ENCODE measurements around the gene CEP152. TPM values are rescaled to one million over a fixed set of nuclear protein-coding genes. Genes with fewer than 3 reads are reported as not detected.

CEP152 gene
- total RNA-seq, 6 experiments from 2014 or later: 0.93 to 40.3 (median 2.0) TPM

- TF ChIP-seq CTCF (IDR thresholded peaks at IDR 0.05) (no peak), POLR2A (IDR thresholded peaks at IDR 0.05) (no peak)
These were observed 91.2 kb downstream of the CEP152 start for GRCh38 chr15:48719668-48720067.

GRCh38 chr15:48718646-48719045, 92.2 kb downstream of the CEP152 start:
- Histone ChIP-seq H3K27ac (no peak overlapping the region), H3K36me3 (no peaks in the 10 kb centered on the region), H3K4me3 (no peak overlapping the region), H3K4me1 (no peaks in the 10 kb centered on the region), H3K9me3 (no peaks in the 10 kb centered on the region), H3K27me3 (no peaks in the 10 kb centered on the region)
- no peak for ATAC-seq
- no peak for DNase-seq
- no peak for TF ChIP-seq CTCF (IDR thresholded peaks at IDR 0.05)
- TF ChIP-seq POLR2A (IDR thresholded peaks at IDR 0.05): no peak
- intact Hi-C loops (cut with DNase I): no loop called here
- WGBS (ENCODE audit: insufficient coverage, low coverage, low lambda C conversion rate, missing lambda C conversion rate): 78% methylated on average over 2 of the region's 2 CpGs

More at GRCh38 chr15:48719668-48720067, 91.2 kb downstream of the CEP152 start:
- 46% methylated on average over 3 of the region's 4 CpGs for WGBS (ENCODE audit: insufficient coverage, low coverage, low lambda C conversion rate, missing lambda C conversion rate)
- intact Hi-C loops (cut with DNase I): no loop called here
- Histone ChIP-seq H3K27ac (no peak overlapping the region), H3K4me3 (no peak overlapping the region), H3K27me3 (no peaks in the 10 kb centered on the region), H3K4me1 (no peaks in the 10 kb centered on the region), H3K36me3 (no peaks in the 10 kb centered on the region), H3K9me3 (no peaks in the 10 kb centered on the region)
- ATAC-seq (no peak), DNase-seq (no peak)

- no peaks in the 10 kb centered on the region for H3K36me3 ChIP-seq
- H3K4me3 ChIP-seq: no peak overlapping the region
- H3K9me3 ChIP-seq: no peaks in the 10 kb centered on the region
- no peaks in the 10 kb centered on the region for H3K27me3 ChIP-seq
- DNase-seq: no peak
- ATAC-seq: peak; percentile 40 to 71 (median 54)
- WGBS (ENCODE audit: insufficient coverage, low coverage, low lambda C conversion rate, missing lambda C conversion rate): 92% methylated on average over 4 of the region's 4 CpGs
- H3K4me1 ChIP-seq: no peaks in the 10 kb centered on the region
- peak; percentile 30 to 46 (median 30) for TF ChIP-seq CTCF (IDR thresholded peaks at IDR 0.05)
- TF ChIP-seq POLR2A (IDR thresholded peaks at IDR 0.05): no peak
- no peak overlapping the region for H3K27ac ChIP-seq
- intact Hi-C loops (cut with DNase I): no loop called here
These were observed 93.4 kb downstream of the CEP152 start for GRCh38 chr15:48717458-48717857.

- DNase-seq (no peak), ATAC-seq (no peak)
- no peaks in the 10 kb centered on the region for H3K9me3 ChIP-seq
- H3K36me3 ChIP-seq: no peaks in the 10 kb centered on the region
- H3K27me3 ChIP-seq: no peaks in the 10 kb centered on the region
- 70% methylated on average over 3 of the region's 3 CpGs for WGBS (ENCODE audit: insufficient coverage, low coverage, low lambda C conversion rate, missing lambda C conversion rate)
- intact Hi-C loops (cut with DNase I): no loop called here
- no peak overlapping the region for H3K27ac ChIP-seq
- H3K4me1 ChIP-seq: no peaks in the 10 kb centered on the region
- no peak overlapping the region for H3K4me3 ChIP-seq
- TF ChIP-seq CTCF (IDR thresholded peaks at IDR 0.05) (no peak), POLR2A (IDR thresholded peaks at IDR 0.05) (no peak)
These were observed 98.3 kb downstream of the CEP152 start for GRCh38 chr15:48712546-48712945.

GRCh38 chr15:48710952-48711495, 99.8 kb downstream of the CEP152 start:
- 79% methylated on average over 4 of the region's 4 CpGs for WGBS (ENCODE audit: insufficient coverage, low coverage, low lambda C conversion rate, missing lambda C conversion rate)
- Histone ChIP-seq H3K9me3 (no peaks in the 10 kb centered on the region), H3K4me3 (no peak overlapping the region), H3K27me3 (no peaks in the 10 kb centered on the region), H3K4me1 (no peaks in the 10 kb centered on the region), H3K36me3 (no peaks in the 10 kb centered on the region), H3K27ac (no peak overlapping the region)
- ATAC-seq (no peak), DNase-seq (no peak)
- no peak for TF ChIP-seq CTCF (IDR thresholded peaks at IDR 0.05)
- TF ChIP-seq POLR2A (IDR thresholded peaks at IDR 0.05): no peak
- intact Hi-C loops (cut with DNase I): no loop called here

Data from right lobe of liver (tissue), 6 donors.